Liver (tissue), 9 donors: ENCODE data around the gene DIPK1C. TPM values are rescaled to one million over a fixed set of nuclear protein-coding genes. Genes with fewer than 3 reads are reported as not detected.

Experiments used
- DNase-seq: peaks from one replicate; pipeline ENCODE4 v3.0.0-alpha.2; 2017; ENCODE audit warnings: low spot score
- H3K27ac ChIP-seq, 2 donors: one replicate each; pipeline ENCODE4 v1.7.0; 2013; ENCODE audit warnings: inconsistent platforms in 2 of 2, low read length in 2 of 2, control low read depth in 1 of 2, low read depth in 1 of 2, mild to moderate bottlenecking in 1 of 2
- H3K27me3 ChIP-seq, 4 donors: one replicate each; pipeline versions ENCODE4 v1.6.1 to v1.7.0; 2013; ENCODE audit warnings: low read length in 3 of 4, inconsistent platforms in 1 of 4, mild to moderate bottlenecking in 1 of 4, moderate library complexity in 1 of 4; ENCODE audit not compliant: control insufficient read depth in 4 of 4, insufficient read depth in 4 of 4
- H3K36me3 ChIP-seq, 4 donors: one replicate each; pipeline versions ENCODE4 v1.6.1 to v1.7.0; 2013; ENCODE audit warnings: low read length in 3 of 4, mild to moderate bottlenecking in 3 of 4, low read depth in 1 of 4, moderate library complexity in 1 of 4; ENCODE audit not compliant: control insufficient read depth in 4 of 4, insufficient read depth in 3 of 4
- H3K4me1 ChIP-seq, 4 donors: one replicate each; pipeline versions ENCODE4 v1.6.1 to v1.7.0; 2013; ENCODE audit warnings: low read length in 3 of 4, mild to moderate bottlenecking in 3 of 4, moderate library complexity in 1 of 4; ENCODE audit not compliant: control insufficient read depth in 4 of 4, insufficient read depth in 4 of 4
- H3K4me3 ChIP-seq, 3 donors: one replicate each; pipeline versions ENCODE4 v1.6.1 to v1.7.0; 2013; ENCODE audit warnings: low read length in 3 of 3, control low read depth in 1 of 3, low read depth in 1 of 3, mild to moderate bottlenecking in 1 of 3
- H3K9ac ChIP-seq, 2 donors: one replicate each; pipeline ENCODE4 v1.7.0; 2013; ENCODE audit warnings: low read length in 2 of 2, mild to moderate bottlenecking in 2 of 2, moderate library complexity in 2 of 2, control low read depth in 1 of 2, low read depth in 1 of 2
- H3K9me3 ChIP-seq, 4 donors: one replicate each; pipeline versions ENCODE4 v1.6.1 to v1.7.0; 2013; ENCODE audit warnings: low read length in 3 of 4; ENCODE audit not compliant: control insufficient read depth in 4 of 4
- EGR1 ChIP-seq, 2 donors: IDR thresholded peaks; 2 replicates each; pipeline ENCODE4 v1.6.1; 2016 to 2018; ENCODE audit warnings: antibody characterized with exemption in 2 of 2, low read depth in 2 of 2
- FOXA1 ChIP-seq: IDR thresholded peaks from 2 replicates; pipeline ENCODE4 v1.6.1; 2016; ENCODE audit warnings: antibody characterized with exemption
- FOXA2 ChIP-seq: IDR thresholded peaks from 2 replicates; pipeline ENCODE4 v1.6.1; 2016; ENCODE audit warnings: antibody characterized with exemption
- GABPA ChIP-seq, 2 donors: IDR thresholded peaks in 1 of 2; conservative IDR thresholded peaks in 1 of 2; 2 replicates each; pipeline ENCODE4 v1.6.1; 2016; ENCODE audit warnings: antibody characterized with exemption in 2 of 2, mild to moderate bottlenecking in 1 of 2, moderate library complexity in 1 of 2
- HNF4A ChIP-seq, 2 donors: conservative IDR thresholded peaks; 2 replicates each; pipeline ENCODE4 v1.6.1; 2016; ENCODE audit warnings: antibody characterized with exemption in 2 of 2, mild to moderate bottlenecking in 2 of 2
- HNF4G ChIP-seq: IDR thresholded peaks from 2 replicates; pipeline ENCODE4 v1.6.1; 2016; ENCODE audit warnings: antibody characterized with exemption
- JUND ChIP-seq, 2 donors: IDR thresholded peaks; 2 replicates each; pipeline ENCODE4 v1.6.1; 2016; ENCODE audit warnings: antibody characterized with exemption in 2 of 2
- NR2F2 ChIP-seq: IDR thresholded peaks from 2 replicates; pipeline ENCODE4 v1.6.1; 2016; ENCODE audit warnings: antibody characterized with exemption
- RAD21 ChIP-seq, 2 donors: IDR thresholded peaks; 2 replicates each; pipeline ENCODE4 v1.6.1; 2016; ENCODE audit warnings: antibody characterized with exemption in 2 of 2, mild to moderate bottlenecking in 2 of 2
- RXRA ChIP-seq, 2 donors: IDR thresholded peaks; 2 replicates each; pipeline ENCODE4 v1.6.1; 2017 to 2018; ENCODE audit warnings: antibody characterized with exemption in 2 of 2, mild to moderate bottlenecking in 1 of 2
- SP1 ChIP-seq: IDR thresholded peaks from 2 replicates; pipeline ENCODE4 v1.6.1; 2018; ENCODE audit warnings: antibody characterized with exemption, mild to moderate bottlenecking
- TAF1 ChIP-seq: conservative IDR thresholded peaks from 2 replicates; pipeline ENCODE4 v1.6.1; 2016; ENCODE audit warnings: antibody characterized with exemption, mild to moderate bottlenecking
- WGBS: extraction: QIAGEN DNeasy Blood & Tissue Kit; methylation state at CpG from one replicate; pipeline ENCODE4 v1.1.7; 2013; 5-methylcytosine and 5-hydroxymethylcytosine counted together
- polyA plus RNA-seq, 2 donors: library from polyadenylated mRNA; stranded (reverse) in 1 of 2; unstranded in 1 of 2; fragments of 200-250 nt in 1 of 2; fragments of >200 nt in 1 of 2; fragmentation: Nextera tagmentation in 1 of 2; extraction: Ambion mirVana in 1 of 2; gene quantifications; one replicate each; pipeline versions ENCODE4 v1.2.1 to v1.2.3, GENCODE V29; 2013 to 2015
- total RNA-seq, 2 donors: library from RNA; depleted of rRNA; stranded (reverse); fragments of >200 nt; gene quantifications; one replicate each; pipeline ENCODE4 v1.2.3, GENCODE V29; 2014
- TF ChIP-seq, protein P1 (sequence below): IDR thresholded peaks from 2 replicates; pipeline ENCODE4 v1.6.1; 2016; ENCODE audit warnings: antibody characterized with exemption
- TF ChIP-seq, protein P2 (sequence below): fragments of 150-350 bp; IDR thresholded peaks from 2 replicates; pipeline ENCODE4 v1.5.1; 2017; ENCODE audit warnings: improper control_type of control experiment, low read depth, low read length; ENCODE audit not compliant: missing input control
- TF ChIP-seq, protein P3 (sequence below): IDR thresholded peaks from 2 replicates; pipeline ENCODE4 v1.6.1; 2016; ENCODE audit warnings: antibody characterized with exemption
- TF ChIP-seq, protein P4 (sequence below): IDR thresholded peaks from 2 replicates; pipeline ENCODE4 v1.6.1; 2016; ENCODE audit warnings: antibody characterized with exemption
- TF ChIP-seq, protein P5 (sequence below): IDR thresholded peaks from 2 replicates; pipeline ENCODE4 v1.6.1; 2016; ENCODE audit warnings: antibody characterized with exemption, mild to moderate bottlenecking
- donor health status: healthy.
- donor health status: healthy.
- donor health status: healthy.
- donor health status: healthy.
- donor health status: healthy.

DIPK1C gene
- total and polyA plus RNA-seq, 4 donors = 0.06 to 0.19 (median 0.08) TPM; not detected in 1

DNA sequence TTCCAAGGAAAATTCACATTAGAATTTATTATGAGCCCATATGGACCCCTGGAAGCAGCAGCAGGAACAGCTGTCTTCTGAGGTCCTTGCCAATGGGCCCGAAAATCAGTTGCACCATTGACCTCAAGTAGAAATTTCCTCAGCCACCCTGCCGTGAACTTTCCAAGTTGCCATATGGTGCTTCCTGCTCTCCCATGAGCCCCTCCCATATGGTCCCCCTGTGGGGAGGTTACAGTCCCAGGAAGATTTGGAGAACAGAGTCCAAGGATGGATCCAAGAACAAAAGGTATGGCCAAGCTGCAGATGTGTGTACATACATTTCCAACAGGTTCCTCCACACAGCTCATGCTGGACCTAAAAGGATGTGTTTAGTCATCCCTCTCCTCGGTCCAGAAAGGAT lies 34.6 kb downstream of the DIPK1C start (continued):
- TF ChIP-seq, protein P1, sequence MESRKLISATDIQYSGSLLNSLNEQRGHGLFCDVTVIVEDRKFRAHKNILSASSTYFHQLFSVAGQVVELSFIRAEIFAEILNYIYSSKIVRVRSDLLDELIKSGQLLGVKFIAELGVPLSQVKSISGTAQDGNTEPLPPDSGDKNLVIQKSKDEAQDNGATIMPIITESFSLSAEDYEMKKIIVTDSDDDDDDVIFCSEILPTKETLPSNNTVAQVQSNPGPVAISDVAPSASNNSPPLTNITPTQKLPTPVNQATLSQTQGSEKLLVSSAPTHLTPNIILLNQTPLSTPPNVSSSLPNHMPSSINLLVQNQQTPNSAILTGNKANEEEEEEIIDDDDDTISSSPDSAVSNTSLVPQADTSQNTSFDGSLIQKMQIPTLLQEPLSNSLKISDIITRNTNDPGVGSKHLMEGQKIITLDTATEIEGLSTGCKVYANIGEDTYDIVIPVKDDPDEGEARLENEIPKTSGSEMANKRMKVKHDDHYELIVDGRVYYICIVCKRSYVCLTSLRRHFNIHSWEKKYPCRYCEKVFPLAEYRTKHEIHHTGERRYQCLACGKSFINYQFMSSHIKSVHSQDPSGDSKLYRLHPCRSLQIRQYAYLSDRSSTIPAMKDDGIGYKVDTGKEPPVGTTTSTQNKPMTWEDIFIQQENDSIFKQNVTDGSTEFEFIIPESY = no peak
- TF ChIP-seq, protein P2, sequence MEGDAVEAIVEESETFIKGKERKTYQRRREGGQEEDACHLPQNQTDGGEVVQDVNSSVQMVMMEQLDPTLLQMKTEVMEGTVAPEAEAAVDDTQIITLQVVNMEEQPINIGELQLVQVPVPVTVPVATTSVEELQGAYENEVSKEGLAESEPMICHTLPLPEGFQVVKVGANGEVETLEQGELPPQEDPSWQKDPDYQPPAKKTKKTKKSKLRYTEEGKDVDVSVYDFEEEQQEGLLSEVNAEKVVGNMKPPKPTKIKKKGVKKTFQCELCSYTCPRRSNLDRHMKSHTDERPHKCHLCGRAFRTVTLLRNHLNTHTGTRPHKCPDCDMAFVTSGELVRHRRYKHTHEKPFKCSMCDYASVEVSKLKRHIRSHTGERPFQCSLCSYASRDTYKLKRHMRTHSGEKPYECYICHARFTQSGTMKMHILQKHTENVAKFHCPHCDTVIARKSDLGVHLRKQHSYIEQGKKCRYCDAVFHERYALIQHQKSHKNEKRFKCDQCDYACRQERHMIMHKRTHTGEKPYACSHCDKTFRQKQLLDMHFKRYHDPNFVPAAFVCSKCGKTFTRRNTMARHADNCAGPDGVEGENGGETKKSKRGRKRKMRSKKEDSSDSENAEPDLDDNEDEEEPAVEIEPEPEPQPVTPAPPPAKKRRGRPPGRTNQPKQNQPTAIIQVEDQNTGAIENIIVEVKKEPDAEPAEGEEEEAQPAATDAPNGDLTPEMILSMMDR = no peak

DNA sequence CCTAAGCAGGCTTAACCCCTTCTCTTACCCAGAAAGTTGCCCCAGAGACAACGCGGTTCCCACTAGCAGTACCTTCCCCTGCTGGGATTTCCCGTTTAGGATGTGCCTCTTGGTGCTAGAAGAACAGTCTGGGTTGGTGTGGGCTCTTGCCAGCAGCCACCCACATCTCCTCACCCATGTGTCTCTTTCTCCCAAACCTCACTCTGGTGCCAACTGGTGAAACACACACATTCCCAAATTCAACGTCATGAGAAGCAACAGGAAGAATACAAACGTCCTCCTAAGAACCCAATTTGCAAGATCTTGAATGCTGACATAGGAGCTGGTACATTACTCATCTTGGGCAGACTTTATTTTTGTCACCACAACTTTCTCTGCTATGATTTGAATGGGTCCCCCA lies 36.2 kb downstream of the DIPK1C start:
- Histone ChIP-seq H3K27ac (no peak overlapping the region), H3K9ac (no peak overlapping the region), H3K9me3 (peaks cover 0 to 5% (median 3%) of the 10 kb centered on the region in 4 donors), H3K27me3 (no peaks in the 10 kb centered on the region), H3K4me1 (no peaks in the 10 kb centered on the region), H3K4me3 (no peak overlapping the region), H3K36me3 (no peaks in the 10 kb centered on the region)
- TF ChIP-seq SP1 (no peak), GABPA (IDR thresholded peaks at IDR 0.05 in 1 of 2, conservative IDR thresholded peaks at IDR 0.05 in 1 of 2) (no peak), JUND (IDR thresholded peaks at IDR 0.05) (no peak), HNF4A (conservative IDR thresholded peaks at IDR 0.05) (no peak), HNF4G (no peak), NR2F2 (no peak), FOXA1 (no peak), RXRA (IDR thresholded peaks at IDR 0.05) (no peak), TAF1 (no peak)
- TF ChIP-seq, protein P3, sequence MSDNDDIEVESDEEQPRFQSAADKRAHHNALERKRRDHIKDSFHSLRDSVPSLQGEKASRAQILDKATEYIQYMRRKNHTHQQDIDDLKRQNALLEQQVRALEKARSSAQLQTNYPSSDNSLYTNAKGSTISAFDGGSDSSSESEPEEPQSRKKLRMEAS = no peak
- TF ChIP-seq, protein P4, sequence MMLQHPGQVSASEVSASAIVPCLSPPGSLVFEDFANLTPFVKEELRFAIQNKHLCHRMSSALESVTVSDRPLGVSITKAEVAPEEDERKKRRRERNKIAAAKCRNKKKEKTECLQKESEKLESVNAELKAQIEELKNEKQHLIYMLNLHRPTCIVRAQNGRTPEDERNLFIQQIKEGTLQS = no peak
- 86% methylated on average over 5 of the region's 5 CpGs for WGBS
- DNase-seq = no peak

DNA sequence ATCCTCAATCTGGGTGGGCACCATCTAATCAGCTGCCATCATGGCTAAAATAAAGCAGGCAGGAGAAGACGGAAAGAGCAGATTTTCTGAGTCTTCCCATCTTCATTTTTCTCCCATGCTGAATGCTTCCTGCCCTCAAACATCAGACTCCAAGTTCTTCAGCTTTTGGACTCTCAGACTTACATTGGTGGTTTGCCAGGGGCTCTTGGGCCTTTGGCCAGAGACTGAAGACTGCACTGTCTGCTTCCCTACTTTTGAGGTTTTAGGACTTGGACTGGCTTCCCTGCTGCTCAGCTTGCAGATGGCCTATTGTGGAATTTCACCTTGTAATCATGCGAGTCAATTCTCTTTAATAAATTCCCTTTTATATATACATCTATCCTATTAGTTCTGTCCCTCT lies 36.6 kb downstream of the DIPK1C start:
- no peak overlapping the region for H3K9ac ChIP-seq
- WGBS = 86% methylated on average over 2 of the region's 2 CpGs
- H3K4me1 ChIP-seq = no peaks in the 10 kb centered on the region
- H3K36me3 ChIP-seq = no peaks in the 10 kb centered on the region
- no peak for DNase-seq
- H3K27me3 ChIP-seq = no peaks in the 10 kb centered on the region
- peaks cover 0 to 3% (median 1%) of the 10 kb centered on the region in 4 donors for H3K9me3 ChIP-seq
- no peak overlapping the region for H3K27ac ChIP-seq
- H3K4me3 ChIP-seq = no peak overlapping the region
- TF ChIP-seq SP1 = no peak
- TF ChIP-seq EGR1 (IDR thresholded peaks at IDR 0.05; ENCODE audit: low read depth in 2 of 2) = no peak
- TF ChIP-seq, protein P4 = no peak
- TF ChIP-seq, protein P2 = no peak
- TF ChIP-seq HNF4A (conservative IDR thresholded peaks at IDR 0.05) = no peak
- TF ChIP-seq GABPA (IDR thresholded peaks at IDR 0.05 in 1 of 2, conservative IDR thresholded peaks at IDR 0.05 in 1 of 2) = no peak
- TF ChIP-seq HNF4G = no peak
- TF ChIP-seq FOXA1 = no peak
- no peak for TF ChIP-seq FOXA2
- TF ChIP-seq RAD21 (IDR thresholded peaks at IDR 0.05) = no peak
- TF ChIP-seq, protein P3 = no peak
- TF ChIP-seq, protein P5, sequence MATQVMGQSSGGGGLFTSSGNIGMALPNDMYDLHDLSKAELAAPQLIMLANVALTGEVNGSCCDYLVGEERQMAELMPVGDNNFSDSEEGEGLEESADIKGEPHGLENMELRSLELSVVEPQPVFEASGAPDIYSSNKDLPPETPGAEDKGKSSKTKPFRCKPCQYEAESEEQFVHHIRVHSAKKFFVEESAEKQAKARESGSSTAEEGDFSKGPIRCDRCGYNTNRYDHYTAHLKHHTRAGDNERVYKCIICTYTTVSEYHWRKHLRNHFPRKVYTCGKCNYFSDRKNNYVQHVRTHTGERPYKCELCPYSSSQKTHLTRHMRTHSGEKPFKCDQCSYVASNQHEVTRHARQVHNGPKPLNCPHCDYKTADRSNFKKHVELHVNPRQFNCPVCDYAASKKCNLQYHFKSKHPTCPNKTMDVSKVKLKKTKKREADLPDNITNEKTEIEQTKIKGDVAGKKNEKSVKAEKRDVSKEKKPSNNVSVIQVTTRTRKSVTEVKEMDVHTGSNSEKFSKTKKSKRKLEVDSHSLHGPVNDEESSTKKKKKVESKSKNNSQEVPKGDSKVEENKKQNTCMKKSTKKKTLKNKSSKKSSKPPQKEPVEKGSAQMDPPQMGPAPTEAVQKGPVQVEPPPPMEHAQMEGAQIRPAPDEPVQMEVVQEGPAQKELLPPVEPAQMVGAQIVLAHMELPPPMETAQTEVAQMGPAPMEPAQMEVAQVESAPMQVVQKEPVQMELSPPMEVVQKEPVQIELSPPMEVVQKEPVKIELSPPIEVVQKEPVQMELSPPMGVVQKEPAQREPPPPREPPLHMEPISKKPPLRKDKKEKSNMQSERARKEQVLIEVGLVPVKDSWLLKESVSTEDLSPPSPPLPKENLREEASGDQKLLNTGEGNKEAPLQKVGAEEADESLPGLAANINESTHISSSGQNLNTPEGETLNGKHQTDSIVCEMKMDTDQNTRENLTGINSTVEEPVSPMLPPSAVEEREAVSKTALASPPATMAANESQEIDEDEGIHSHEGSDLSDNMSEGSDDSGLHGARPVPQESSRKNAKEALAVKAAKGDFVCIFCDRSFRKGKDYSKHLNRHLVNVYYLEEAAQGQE = no peak
